Ascending aorta (tissue), 2 donors: Measurements from ENCODE around the gene NHEJ1. TPM values are rescaled to one million over a fixed set of nuclear protein-coding genes. Genes with fewer than 3 reads are reported as not detected.

Source experiments
- DNase-seq, 2 donors: peaks; one replicate each; pipeline ENCODE4 v3.0.0-alpha.2; 2019; ENCODE audit warnings: low spot score in 2 of 2
- H3K27ac ChIP-seq, 2 donors: fragments of 200-600 bp; sonication (generic); one replicate each; pipeline ENCODE4 v1.5.1; 2016 to 2017; ENCODE audit warnings: mild to moderate bottlenecking in 1 of 2
- H3K27me3 ChIP-seq: fragments of 200-600 bp; sonication (generic); one replicate; pipeline ENCODE4 v1.5.1; 2017
- H3K36me3 ChIP-seq, 2 donors: fragments of 200-600 bp; sonication (generic); one replicate each; pipeline ENCODE4 v1.5.1; 2016
- H3K4me1 ChIP-seq, 2 donors: fragments of 200-600 bp; sonication (generic); one replicate each; pipeline ENCODE4 v1.5.1; 2016 to 2017; ENCODE audit warnings: mild to moderate bottlenecking in 1 of 2
- H3K4me3 ChIP-seq, 2 donors: fragments of 200-600 bp; sonication (generic); one replicate each; pipeline ENCODE4 v1.5.1; 2016 to 2017; ENCODE audit warnings: mild to moderate bottlenecking in 1 of 2
- H3K9me3 ChIP-seq, 2 donors: fragments of 200-600 bp; sonication (generic); one replicate each; pipeline ENCODE4 v1.5.1; 2016
- intact Hi-C: fragments of 100-400 bp; cut with DNase I; formaldehyde crosslinking; loops from one replicate; pipeline ENCODE4 v1.15.1; 2023
- total RNA-seq: library from RNA; depleted of rRNA; stranded (reverse); fragments of >200 nt; gene quantifications from one replicate; pipeline ENCODE4 v1.1.0, GENCODE V29; 2016
- TF ChIP-seq, protein P1 (sequence below), 3 experiments: fragments of 200-600 bp in 2 of 3; fragments of 450-650 bp in 1 of 3; sonication (generic) in 2 of 3; IDR thresholded peaks; one replicate each; pipeline ENCODE4 v1.5.1; 2016 to 2019; ENCODE audit warnings: antibody characterized with exemption in 3 of 3, mild to moderate bottlenecking in 1 of 3, moderate library complexity in 1 of 3

NHEJ1 gene
- total RNA-seq, 1 donor from 2014 or later = 21.6 TPM

DNA sequence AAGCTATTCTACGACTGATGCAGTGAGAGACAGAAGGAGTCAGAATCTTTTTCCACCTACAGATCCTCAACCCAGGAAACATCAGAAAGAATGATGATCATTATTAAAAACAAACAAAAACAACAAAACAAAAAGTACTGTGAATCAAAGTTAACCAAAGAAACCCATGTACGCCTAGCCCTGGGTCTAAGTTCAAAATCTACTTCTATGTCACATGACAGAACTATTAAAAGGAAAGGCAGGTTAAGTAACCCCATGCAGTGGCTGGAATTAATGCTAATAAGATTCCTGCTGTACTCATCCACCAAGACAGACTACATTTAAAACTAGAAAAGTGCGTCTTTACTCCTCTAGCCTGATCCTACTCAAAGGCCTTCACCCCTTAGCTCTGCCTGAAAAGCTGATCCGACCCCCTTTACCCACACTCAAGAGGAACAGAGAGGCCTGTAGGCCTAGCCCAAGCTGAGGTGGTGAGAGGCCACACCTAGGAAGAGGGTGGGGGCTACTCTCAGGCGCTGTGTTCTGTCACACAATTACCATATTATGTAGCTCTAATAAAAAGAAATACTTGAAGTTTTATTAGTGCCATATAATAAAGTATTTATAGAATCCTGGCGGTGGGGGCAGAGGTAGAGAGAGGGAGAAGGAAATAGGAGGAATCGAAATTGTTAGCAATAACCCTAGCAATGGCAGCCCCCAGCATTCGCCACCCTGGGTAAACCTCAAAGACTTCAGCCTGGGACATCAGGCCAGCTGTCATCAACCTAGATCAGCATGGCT is 37.1 kb downstream of the NHEJ1 start:
- Histone ChIP-seq H3K4me1 (peaks cover 0 to 4% of the 10 kb centered on the region in 2 donors), H3K4me3 (no peak overlapping the region), H3K9me3 (no peaks in the 10 kb centered on the region), H3K27ac (no peak overlapping the region), H3K27me3 (no peaks in the 10 kb centered on the region), H3K36me3 (no peaks in the 10 kb centered on the region)
- intact Hi-C loops = no loop called here
- TF ChIP-seq, protein P1, sequence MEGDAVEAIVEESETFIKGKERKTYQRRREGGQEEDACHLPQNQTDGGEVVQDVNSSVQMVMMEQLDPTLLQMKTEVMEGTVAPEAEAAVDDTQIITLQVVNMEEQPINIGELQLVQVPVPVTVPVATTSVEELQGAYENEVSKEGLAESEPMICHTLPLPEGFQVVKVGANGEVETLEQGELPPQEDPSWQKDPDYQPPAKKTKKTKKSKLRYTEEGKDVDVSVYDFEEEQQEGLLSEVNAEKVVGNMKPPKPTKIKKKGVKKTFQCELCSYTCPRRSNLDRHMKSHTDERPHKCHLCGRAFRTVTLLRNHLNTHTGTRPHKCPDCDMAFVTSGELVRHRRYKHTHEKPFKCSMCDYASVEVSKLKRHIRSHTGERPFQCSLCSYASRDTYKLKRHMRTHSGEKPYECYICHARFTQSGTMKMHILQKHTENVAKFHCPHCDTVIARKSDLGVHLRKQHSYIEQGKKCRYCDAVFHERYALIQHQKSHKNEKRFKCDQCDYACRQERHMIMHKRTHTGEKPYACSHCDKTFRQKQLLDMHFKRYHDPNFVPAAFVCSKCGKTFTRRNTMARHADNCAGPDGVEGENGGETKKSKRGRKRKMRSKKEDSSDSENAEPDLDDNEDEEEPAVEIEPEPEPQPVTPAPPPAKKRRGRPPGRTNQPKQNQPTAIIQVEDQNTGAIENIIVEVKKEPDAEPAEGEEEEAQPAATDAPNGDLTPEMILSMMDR (IDR thresholded peaks at IDR 0.05) = no peak
- no peak for DNase-seq

DNA sequence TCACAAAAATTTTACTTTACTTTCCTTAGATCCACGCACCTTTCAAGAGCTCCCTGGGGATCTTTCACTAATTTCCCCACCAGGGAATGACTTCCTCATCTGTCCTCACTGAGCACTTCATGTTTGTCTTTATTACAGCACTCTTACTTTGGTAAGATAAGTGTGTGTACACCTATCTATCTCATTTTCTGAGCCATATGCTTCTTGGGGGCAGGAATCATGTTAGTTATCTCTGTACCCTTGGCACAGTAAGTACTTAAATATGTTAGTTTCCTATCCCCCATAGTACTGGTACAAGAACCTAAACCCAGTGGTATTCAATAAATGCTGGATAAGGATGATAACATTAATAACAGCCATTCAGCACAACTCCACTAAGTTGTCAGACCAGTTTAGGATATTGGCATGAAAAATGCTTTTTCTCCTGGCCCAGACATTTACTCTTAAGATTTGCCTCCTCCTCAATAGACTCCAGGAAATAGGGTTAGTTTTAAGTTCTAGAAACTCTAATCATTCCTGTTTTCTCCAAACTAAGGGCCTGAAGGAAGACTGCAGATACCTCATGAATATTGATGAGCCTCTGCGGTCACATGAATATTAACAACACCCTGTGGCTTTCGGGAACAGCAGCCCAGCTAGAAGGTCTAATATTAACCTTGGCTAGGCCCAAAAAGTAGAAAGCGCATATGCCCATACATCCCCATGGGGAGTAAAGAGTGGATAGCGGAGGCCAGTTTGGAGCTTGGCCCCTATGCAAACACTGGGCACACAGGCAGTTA is 38.2 kb downstream of the NHEJ1 start:
- TF ChIP-seq, protein P1 (IDR thresholded peaks at IDR 0.05) = no peak
- intact Hi-C loops = no loop called here
- peaks cover 0 to 4% of the 10 kb centered on the region in 2 donors for H3K4me1 ChIP-seq
- H3K27ac ChIP-seq = no peak overlapping the region
- no peak overlapping the region for H3K4me3 ChIP-seq
- no peak for DNase-seq
- no peaks in the 10 kb centered on the region for H3K36me3 ChIP-seq
- no peaks in the 10 kb centered on the region for H3K27me3 ChIP-seq
- no peaks in the 10 kb centered on the region for H3K9me3 ChIP-seq

DNA sequence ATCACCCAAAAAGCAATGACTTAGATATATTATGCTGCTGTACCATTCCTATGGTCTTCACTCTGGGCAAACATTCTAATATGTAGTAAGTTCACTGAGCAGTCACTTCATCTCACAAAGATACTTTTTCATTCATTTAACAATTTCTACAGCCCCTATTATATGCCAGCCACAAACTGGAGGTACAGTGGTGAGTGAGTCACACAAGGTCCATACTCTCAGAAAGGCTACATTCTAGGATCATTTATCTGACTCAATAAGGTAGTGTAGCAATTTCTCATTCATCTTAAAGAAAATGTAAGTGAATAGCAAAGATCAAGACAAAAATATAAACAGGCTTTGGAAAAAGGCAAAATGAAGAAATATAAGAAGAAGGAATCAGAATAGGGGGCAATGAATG is 40.5 kb downstream of the NHEJ1 start:
- no peak for DNase-seq
- H3K27me3 ChIP-seq = no peaks in the 10 kb centered on the region
- intact Hi-C loops = no loop called here
- no peak overlapping the region for H3K27ac ChIP-seq
- no peaks in the 10 kb centered on the region for H3K36me3 ChIP-seq
- no peaks in the 10 kb centered on the region for H3K4me1 ChIP-seq
- TF ChIP-seq, protein P1 (IDR thresholded peaks at IDR 0.05) = no peak
- no peaks in the 10 kb centered on the region for H3K9me3 ChIP-seq
- no peak overlapping the region for H3K4me3 ChIP-seq

DNA sequence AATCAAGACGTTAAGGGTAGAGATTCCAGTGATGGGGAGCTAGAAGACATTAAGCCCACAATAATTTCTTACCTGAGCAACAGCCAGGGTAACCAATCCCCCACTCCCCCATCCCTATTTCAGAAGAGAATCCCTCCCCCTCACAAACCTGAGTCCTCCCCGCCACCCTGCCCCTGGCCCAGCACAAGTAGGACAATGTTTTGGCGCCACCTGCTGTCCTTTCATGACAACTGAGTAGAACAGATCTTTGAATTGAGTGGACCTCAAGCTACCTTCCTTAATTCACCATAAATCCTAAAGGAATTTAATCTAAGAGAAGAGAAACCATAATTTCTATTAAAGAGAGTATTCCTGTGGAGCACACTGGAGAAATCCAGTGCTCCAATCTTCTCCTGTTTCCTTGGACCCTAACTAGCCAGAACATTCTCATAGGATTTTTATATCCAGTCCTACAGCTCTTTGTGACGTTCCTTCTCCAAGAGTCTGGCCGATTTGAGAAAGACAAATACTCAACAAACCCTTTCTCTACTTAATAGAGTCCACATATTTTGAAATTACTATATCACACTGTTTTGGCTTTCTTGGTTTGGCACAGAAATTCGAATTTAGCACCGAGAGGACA is 41.1 kb downstream of the NHEJ1 start:
- H3K27ac ChIP-seq = no peak overlapping the region
- no peaks in the 10 kb centered on the region for H3K4me1 ChIP-seq
- no peak overlapping the region for H3K4me3 ChIP-seq
- intact Hi-C loops = loop anchor here (1.0 kb wide), 1 partner anchor 61 kb away; no protein-coding TSS in a partner anchor
- no peaks in the 10 kb centered on the region for H3K9me3 ChIP-seq
- H3K36me3 ChIP-seq = no peaks in the 10 kb centered on the region
- H3K27me3 ChIP-seq = no peaks in the 10 kb centered on the region
- TF ChIP-seq, protein P1 (IDR thresholded peaks at IDR 0.05) = peak; percentile 38 to 79 (median 62)
- DNase-seq = no peak

DNA sequence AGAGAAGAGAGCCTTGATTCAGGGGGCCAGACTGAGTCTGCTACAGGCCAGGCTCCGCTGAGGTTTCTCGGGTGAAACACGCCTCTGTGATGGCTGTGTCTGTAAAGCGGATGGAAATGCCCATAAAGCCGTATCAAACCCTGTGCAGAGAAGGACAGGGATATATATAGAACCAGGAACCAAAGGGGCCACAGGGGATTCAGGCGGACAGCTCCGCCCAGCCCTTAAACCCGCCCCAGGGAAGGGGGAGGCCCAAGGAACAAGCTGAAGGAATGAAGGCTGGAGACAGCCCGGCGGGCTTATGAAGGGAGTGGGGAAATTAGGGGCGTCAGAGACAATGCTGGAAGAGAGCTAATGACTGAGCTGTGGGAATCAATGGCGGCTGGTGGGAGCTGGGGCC is 42.1 kb downstream of the NHEJ1 start:
- intact Hi-C loops = no loop called here
- Histone ChIP-seq H3K4me3 (no peak overlapping the region), H3K27me3 (no peaks in the 10 kb centered on the region), H3K4me1 (no peaks in the 10 kb centered on the region), H3K36me3 (no peaks in the 10 kb centered on the region), H3K9me3 (no peaks in the 10 kb centered on the region), H3K27ac (no peak overlapping the region)
- TF ChIP-seq, protein P1 (IDR thresholded peaks at IDR 0.05) = no peak
- DNase-seq = no peak
